Erythroblast (primary cell): ENCODE results near the gene UACA.

Experiments used
- GATA1 ChIP-seq: IDR thresholded peaks from 2 replicates; pipeline ENCODE4 v1.6.1; 2011; ENCODE audit warnings: low read depth, mild to moderate bottlenecking, control low read depth, low read length, moderate library complexity
- POLR2A ChIP-seq: IDR thresholded peaks from 2 replicates; pipeline ENCODE4 v1.6.1; 2011; ENCODE audit warnings: mild to moderate bottlenecking, low read length

DNA sequence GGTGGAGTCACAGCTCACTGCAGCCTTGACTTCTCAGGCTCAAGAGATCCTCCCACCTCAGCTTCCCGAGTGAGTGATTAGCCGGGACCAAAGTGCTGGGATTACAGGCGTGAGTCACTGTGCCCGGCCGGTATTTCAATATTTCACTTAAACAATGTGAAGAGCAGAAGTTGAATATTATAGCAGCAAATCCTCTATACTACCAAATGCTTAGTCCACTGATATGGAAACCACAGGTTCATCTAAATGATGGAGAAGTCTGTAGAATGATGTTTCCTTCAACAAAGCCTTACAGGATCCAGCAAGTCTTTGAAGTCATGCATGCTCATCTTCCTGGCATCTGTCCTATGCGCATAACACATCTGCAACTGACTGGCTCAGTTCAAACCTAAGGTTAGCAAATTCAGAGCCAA, 20.3 kb upstream of the UACA start:
- TF ChIP-seq POLR2A (no peak), GATA1 (no peak)
